ENCODE data around the gene JPT2.

Gene JPT2

DNA sequence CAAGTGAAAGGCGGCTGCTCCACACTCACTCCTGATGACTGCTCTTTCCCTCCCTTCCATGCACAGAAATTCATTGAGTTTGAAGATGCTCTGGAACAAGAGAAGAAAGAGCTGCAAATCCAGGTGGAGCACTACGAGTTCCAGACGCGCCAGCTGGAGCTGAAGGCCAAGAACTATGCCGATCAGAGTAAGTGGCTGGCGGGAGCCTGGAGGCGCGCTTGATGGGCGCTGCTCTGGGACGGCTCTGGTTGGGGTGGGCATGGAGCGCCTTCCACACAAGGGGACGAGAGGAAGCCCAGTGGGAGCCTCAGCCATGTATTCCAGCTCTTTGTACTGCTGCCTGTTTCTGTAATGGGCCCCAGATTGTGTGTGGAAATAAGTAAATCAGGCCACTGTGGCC is 46.4 kb downstream of the JPT2 start:
- TF ChIP-seq, protein P1, sequence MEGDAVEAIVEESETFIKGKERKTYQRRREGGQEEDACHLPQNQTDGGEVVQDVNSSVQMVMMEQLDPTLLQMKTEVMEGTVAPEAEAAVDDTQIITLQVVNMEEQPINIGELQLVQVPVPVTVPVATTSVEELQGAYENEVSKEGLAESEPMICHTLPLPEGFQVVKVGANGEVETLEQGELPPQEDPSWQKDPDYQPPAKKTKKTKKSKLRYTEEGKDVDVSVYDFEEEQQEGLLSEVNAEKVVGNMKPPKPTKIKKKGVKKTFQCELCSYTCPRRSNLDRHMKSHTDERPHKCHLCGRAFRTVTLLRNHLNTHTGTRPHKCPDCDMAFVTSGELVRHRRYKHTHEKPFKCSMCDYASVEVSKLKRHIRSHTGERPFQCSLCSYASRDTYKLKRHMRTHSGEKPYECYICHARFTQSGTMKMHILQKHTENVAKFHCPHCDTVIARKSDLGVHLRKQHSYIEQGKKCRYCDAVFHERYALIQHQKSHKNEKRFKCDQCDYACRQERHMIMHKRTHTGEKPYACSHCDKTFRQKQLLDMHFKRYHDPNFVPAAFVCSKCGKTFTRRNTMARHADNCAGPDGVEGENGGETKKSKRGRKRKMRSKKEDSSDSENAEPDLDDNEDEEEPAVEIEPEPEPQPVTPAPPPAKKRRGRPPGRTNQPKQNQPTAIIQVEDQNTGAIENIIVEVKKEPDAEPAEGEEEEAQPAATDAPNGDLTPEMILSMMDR (conservative IDR thresholded peaks at IDR 0.05; ENCODE audit: low read depth, low read length): no peak
- no peak overlapping the region for H3K4me3 ChIP-seq (ENCODE audit: low read depth, low read length)
- DNase-seq (ENCODE audit: low read depth): no peak

- TF ChIP-seq, protein P1 (conservative IDR thresholded peaks at IDR 0.05; ENCODE audit: low read depth, low read length): no peak
- no peak overlapping the region for H3K4me3 ChIP-seq (ENCODE audit: low read depth, low read length)
- no peak for DNase-seq (ENCODE audit: low read depth)
Observed at GRCh38 chr16:1726661-1727502, 48.8 kb downstream of the JPT2 start.

DNA sequence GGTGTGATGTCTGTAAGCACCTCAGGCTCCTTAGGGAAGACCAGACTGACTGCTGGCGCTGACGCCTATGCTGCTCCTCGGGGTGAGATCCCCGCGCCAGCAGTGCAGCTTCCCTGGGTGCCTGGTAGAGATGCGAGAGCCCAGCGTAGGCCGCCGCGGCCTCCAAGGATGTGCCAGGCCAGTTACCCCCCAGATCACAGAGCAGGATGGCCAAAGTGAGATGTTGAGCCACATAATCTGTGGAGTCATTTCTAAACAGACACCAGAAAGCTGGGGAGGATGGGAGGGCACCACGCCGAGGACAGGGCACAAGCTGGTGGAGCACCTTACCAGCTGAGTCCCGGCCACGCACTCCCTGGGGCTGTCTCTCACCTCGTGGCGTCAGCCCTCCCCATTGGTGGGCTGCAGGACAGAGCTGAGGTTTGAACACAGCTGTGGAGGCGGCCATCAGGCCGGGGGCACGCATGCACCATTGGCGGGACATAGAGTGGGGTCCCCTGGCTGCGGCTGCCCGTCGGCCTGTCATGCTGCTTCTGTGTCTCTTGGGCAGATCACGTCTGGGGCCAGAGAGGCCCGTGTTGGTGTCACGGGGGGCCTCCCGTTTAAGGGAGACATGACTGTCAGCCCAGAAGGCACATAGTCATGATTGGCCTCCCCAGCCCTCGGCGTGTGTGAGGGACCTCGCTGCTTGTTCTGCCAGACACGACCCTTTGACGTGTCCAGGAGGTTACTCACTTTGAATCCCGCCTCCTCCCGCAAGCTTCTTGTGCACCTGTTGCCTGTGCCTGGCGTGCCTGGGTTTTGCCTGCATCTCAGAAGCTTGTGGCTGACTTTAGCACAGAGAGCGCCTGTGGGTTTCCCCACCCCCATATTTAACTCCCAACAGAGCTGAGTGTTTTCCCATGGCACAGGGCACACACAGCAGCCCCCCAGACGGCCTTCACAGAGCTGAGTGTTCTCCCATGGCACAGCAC is 49.9 kb downstream of the JPT2 start:
- DNase-seq (ENCODE audit: low read depth): no peak
- TF ChIP-seq, protein P1 (conservative IDR thresholded peaks at IDR 0.05; ENCODE audit: low read depth, low read length): no peak
- H3K4me3 ChIP-seq (ENCODE audit: low read depth, low read length): no peak overlapping the region

DNA sequence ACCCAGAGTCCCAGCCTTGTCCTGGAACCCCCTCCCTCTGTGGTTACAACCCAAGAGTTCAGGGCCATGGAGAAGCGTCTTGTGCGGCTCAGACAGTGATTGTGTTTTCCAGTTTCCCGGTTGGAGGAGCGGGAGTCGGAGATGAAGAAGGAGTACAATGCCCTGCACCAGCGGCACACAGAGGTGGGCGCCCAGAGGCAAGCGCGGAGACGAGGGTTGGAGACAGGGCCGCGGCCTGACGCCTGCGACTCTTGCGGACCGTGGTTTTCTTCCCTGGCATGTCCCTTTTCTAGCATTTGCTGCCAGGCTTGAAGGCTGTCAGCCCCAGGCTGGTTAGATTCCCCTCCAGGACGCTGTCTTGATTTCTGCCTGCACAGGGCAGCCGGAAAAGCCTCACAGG is 50.9 kb downstream of the JPT2 start:
- TF ChIP-seq, protein P1 (conservative IDR thresholded peaks at IDR 0.05; ENCODE audit: low read depth, low read length): no peak
- H3K4me3 ChIP-seq (ENCODE audit: low read depth, low read length): no peak overlapping the region
- no peak for DNase-seq (ENCODE audit: low read depth)

GRCh38 chr16:1729445-1729844 is 51.4 kb downstream of the JPT2 start:
- no peak overlapping the region for H3K4me3 ChIP-seq (ENCODE audit: low read depth, low read length)
- TF ChIP-seq, protein P1 (conservative IDR thresholded peaks at IDR 0.05; ENCODE audit: low read depth, low read length): no peak
- no peak for DNase-seq (ENCODE audit: low read depth)

DNA sequence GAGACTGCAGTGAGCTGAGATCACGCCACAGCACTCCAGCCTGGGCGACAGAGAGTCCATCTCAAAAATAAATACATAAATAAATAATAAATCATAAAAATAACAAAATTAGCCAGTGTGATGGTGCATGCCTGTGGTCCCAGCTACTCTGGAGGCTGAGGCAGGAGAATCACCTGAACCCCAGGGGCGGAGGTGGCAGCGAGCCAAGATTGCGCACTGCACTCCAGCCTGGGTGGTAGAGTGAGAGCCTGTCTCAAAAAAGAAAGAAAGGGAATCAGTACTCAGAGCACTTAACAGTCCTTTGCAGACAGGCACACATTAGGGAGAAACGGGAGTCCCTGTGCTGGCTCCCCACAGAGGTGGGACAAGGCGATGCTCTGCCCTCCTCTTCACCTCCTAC is 53.0 kb downstream of the JPT2 start:
- TF ChIP-seq, protein P1 (conservative IDR thresholded peaks at IDR 0.05; ENCODE audit: low read depth, low read length): no peak
- no peak overlapping the region for H3K4me3 ChIP-seq (ENCODE audit: low read depth, low read length)
- DNase-seq (ENCODE audit: low read depth): no peak

Data from choroid plexus epithelial cell (primary cell).